ENCODE measurements around the gene ARHGAP31. TPM values are rescaled to one million over a fixed set of nuclear protein-coding genes. Genes with fewer than 3 reads are reported as not detected.
A peak's percentile ranks its signal among the peaks of the same experiment; 100 is the strongest.

Gene ARHGAP31
- total RNA-seq, 4 donors from 2014 or later, result 19.8 to 28.7 (median 22.6) TPM

- 56 to 91% methylated on average over 1 of the region's 1 CpG for WGBS, 2 donors (ENCODE audit: low coverage in 1 of 2)
- no peak for ATAC-seq
- no peak overlapping the region for H3K4me3 ChIP-seq
- no peak overlapping the region for H3K27ac ChIP-seq
- TF ChIP-seq POLR2AphosphoS5 (IDR thresholded peaks at IDR 0.05) (no peak), EP300 (IDR thresholded peaks at IDR 0.05) (no peak), POLR2A (IDR thresholded peaks at IDR 0.05) (no peak)
- TF ChIP-seq, protein P1, sequence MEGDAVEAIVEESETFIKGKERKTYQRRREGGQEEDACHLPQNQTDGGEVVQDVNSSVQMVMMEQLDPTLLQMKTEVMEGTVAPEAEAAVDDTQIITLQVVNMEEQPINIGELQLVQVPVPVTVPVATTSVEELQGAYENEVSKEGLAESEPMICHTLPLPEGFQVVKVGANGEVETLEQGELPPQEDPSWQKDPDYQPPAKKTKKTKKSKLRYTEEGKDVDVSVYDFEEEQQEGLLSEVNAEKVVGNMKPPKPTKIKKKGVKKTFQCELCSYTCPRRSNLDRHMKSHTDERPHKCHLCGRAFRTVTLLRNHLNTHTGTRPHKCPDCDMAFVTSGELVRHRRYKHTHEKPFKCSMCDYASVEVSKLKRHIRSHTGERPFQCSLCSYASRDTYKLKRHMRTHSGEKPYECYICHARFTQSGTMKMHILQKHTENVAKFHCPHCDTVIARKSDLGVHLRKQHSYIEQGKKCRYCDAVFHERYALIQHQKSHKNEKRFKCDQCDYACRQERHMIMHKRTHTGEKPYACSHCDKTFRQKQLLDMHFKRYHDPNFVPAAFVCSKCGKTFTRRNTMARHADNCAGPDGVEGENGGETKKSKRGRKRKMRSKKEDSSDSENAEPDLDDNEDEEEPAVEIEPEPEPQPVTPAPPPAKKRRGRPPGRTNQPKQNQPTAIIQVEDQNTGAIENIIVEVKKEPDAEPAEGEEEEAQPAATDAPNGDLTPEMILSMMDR (IDR thresholded peaks at IDR 0.05), result no peak
- no peaks in the 10 kb centered on the region for H3K27me3 ChIP-seq
- H3K36me3 ChIP-seq, result peaks cover 14 to 100% of the 10 kb centered on the region in 2 donors
- peaks cover 0 to 8% (median 0%) of the 10 kb centered on the region in 3 donors for H3K4me1 ChIP-seq
- H3K9me3 ChIP-seq, result no peaks in the 10 kb centered on the region
These were observed 159.6 kb downstream of the ARHGAP31 start for GRCh38 chr3:119453822-119454221.

DNA sequence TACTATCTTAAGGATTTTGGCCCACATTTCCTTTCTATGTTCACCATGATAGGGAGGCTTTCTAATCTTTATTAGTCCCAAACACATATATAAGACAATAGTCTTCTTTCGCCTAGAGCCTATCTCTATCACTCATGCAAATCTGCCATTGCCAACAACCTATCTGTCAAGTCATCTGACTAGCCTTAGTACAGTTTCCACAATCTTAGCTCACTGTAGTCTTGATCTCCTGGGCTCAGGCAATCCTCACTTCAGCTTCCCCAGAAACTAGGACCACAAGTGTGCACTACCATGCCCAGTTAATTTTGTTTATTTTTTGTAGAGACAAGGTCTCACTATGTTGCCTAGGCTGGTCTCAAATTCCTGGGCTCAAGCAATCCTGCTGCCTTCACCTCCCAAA is 162.3 kb downstream of the ARHGAP31 start:
- 100% methylated on average over 1 of the region's 1 CpG for WGBS, 2 donors (ENCODE audit: low coverage in 1 of 2)
- H3K4me1 ChIP-seq, result peaks cover 0 to 22% (median 2%) of the 10 kb centered on the region in 3 donors
- TF ChIP-seq POLR2AphosphoS5 (IDR thresholded peaks at IDR 0.05) (no peak), POLR2A (IDR thresholded peaks at IDR 0.05) (no peak), EP300 (IDR thresholded peaks at IDR 0.05) (no peak)
- TF ChIP-seq, protein P1 (IDR thresholded peaks at IDR 0.05), result no peak
- H3K4me3 ChIP-seq, result no peak overlapping the region
- H3K27me3 ChIP-seq, result no peaks in the 10 kb centered on the region
- H3K9me3 ChIP-seq, result no peaks in the 10 kb centered on the region
- peaks cover 9 to 100% of the 10 kb centered on the region in 2 donors for H3K36me3 ChIP-seq
- H3K27ac ChIP-seq, result no peak overlapping the region
- ATAC-seq, result no peak

DNA sequence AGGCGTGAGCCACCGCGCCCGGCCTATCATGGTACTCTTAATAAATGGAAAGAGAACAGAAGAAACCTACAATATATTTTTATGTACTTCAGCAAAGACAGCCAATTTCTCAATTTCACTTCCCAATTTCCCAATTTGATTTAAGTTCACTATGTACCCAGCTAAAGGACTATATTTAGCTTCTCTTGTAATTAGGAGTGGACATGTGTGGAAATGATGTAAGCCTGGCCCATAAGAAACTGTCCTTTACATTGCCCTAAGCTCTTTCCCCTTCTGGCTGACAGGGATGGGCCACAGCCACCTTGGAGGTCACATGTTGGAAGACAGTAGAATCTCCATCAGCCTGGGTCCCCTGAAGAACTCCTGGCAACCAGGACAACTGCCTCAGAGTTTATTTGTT is 163.1 kb downstream of the ARHGAP31 start:
- Histone ChIP-seq H3K9me3 (no peaks in the 10 kb centered on the region), H3K4me3 (no peak overlapping the region), H3K27ac (no peak overlapping the region), H3K4me1 (peaks cover 4 to 30% (median 10%) of the 10 kb centered on the region in 3 donors), H3K36me3 (peaks cover 9 to 98% of the 10 kb centered on the region in 2 donors), H3K27me3 (no peaks in the 10 kb centered on the region)
- 100% methylated on average over 3 to 4 of the region's 4 CpGs for WGBS, 2 donors (ENCODE audit: low coverage in 1 of 2)
- TF ChIP-seq POLR2AphosphoS5 (IDR thresholded peaks at IDR 0.05), result no peak
- TF ChIP-seq, protein P1 (IDR thresholded peaks at IDR 0.05), result no peak
- TF ChIP-seq EP300 (IDR thresholded peaks at IDR 0.05), result no peak
- TF ChIP-seq POLR2A (IDR thresholded peaks at IDR 0.05), result no peak
- ATAC-seq, result peak; percentile 70

- WGBS, 2 donors (ENCODE audit: low coverage in 1 of 2), result 10 to 19% methylated on average over 5 to 19 of the region's 51 CpGs
- peak within 1 kb of the TSS; percentile 75 to 83 for H3K4me3 ChIP-seq
- no peaks in the 10 kb centered on the region for H3K9me3 ChIP-seq
- peak within 1 kb of the TSS; percentile 73 to 88 (median 84) for H3K27ac ChIP-seq
- H3K36me3 ChIP-seq, result peaks cover 0 to 36% of the 10 kb centered on the region in 2 donors
- H3K4me1 ChIP-seq, result peaks cover 6 to 40% (median 19%) of the 10 kb centered on the region in 3 donors
- H3K27me3 ChIP-seq, result no peaks in the 10 kb centered on the region
- peak; percentile 100 for ATAC-seq
- peak; percentile 75 to 89 for TF ChIP-seq POLR2A (IDR thresholded peaks at IDR 0.05)
- TF ChIP-seq, protein P1 (IDR thresholded peaks at IDR 0.05), result peak in 3 of 4 experiments; percentile 26 to 52 (median 45)
- no peak for TF ChIP-seq EP300 (IDR thresholded peaks at IDR 0.05)
- peak; percentile 98 for TF ChIP-seq POLR2AphosphoS5 (IDR thresholded peaks at IDR 0.05)
These were observed 169.3 kb downstream of the ARHGAP31 start, which contains the start of gene TMEM39A for GRCh38 chr3:119463171-119464169. TSS of gene TMEM39A (minus strand) at chr3:119463615. CDS start at chr3:119462074, 1,541 bp downstream.

Measured in gastroesophageal sphincter (tissue), 4 donors.